ENCODE results near the gene RAB36. TPM values are rescaled to one million over a fixed set of nuclear protein-coding genes. Genes with fewer than 3 reads are reported as not detected.

Gene RAB36
- polyA plus RNA-seq, 3 donors = 0.37 to 0.78 (median 0.49) TPM

DNA sequence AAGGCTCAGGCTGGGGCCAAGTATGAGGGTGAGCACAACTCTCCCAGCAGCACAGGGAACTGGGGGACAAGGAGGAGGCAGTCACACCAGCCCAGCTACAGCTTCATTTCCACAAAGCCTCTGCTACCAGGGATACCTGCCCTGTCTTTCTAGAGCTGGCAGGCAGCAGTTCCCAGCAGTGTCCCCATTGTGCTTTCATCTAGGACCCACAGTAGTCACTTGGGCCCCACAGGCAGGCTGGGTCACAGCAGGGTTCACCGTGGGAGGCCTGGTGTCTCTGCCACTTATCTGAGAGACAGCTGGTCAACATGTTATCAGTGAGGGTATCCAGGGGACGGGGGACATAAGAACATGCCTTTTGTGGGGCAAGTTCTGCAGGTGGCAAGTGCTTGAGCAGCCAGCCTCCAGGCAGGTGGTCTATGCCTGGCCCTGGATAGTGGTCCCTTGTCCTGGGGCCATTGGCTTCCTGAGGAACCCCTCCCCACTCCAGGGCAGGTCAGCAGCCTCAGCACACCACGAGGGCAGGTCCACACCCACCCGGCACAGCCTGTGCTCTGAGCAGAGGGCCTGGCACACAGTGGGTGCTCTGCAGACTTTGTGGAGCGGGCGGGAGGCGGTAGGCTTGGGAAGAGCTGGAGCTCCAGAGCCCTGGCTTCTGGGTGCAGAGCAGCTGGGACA is 45.0 kb upstream of the RAB36 start:
- H3K27ac ChIP-seq (ENCODE audit: low read depth in 1 of 2, low read length in 2 of 2) = no peak overlapping the region
- H3K9me3 ChIP-seq (replicated peaks in 1 of 2; ENCODE audit: control insufficient read depth in 1 of 2, insufficient read depth in 1 of 2, low read length in 2 of 2) = no peaks in the 10 kb centered on the region
- peaks cover 0 to 2% (median 2%) of the 10 kb centered on the region in 3 donors for H3K27me3 Mint-ChIP-seq (ENCODE audit: low read depth in 3 of 3)
- H3K4me3 ChIP-seq (replicated peaks in 1 of 3; ENCODE audit: low read depth in 2 of 3, low read length in 3 of 3) = no peak overlapping the region
- no peak overlapping the region for H3K9ac ChIP-seq (ENCODE audit: insufficient read depth, low read length, poor library complexity, severe bottlenecking)
- H3K9me3 Mint-ChIP-seq = peaks cover 0 to 1% (median 0%) of the 10 kb centered on the region in 7 donors
- no peaks in the 10 kb centered on the region for H3K79me2 ChIP-seq (ENCODE audit: insufficient read depth, low read length)
- WGBS (ENCODE audit: insufficient coverage) = 100% methylated on average over 4 of the region's 7 CpGs
- H3K4me3 Mint-ChIP-seq = no peak overlapping the region
- DNase-seq = no peak
- H3K4me2 ChIP-seq (replicated peaks; ENCODE audit: extremely low read depth, low read length, poor library complexity, severe bottlenecking) = no peak overlapping the region
- H2AFZ ChIP-seq (ENCODE audit: insufficient read depth, low read depth, low read length, poor library complexity, severe bottlenecking) = no peak overlapping the region
- H4K20me1 ChIP-seq (ENCODE audit: insufficient read depth, low read length) = no peaks in the 10 kb centered on the region
- TF ChIP-seq CTCF (IDR thresholded peaks at IDR 0.05) = no peak
- H3K4me1 Mint-ChIP-seq = no peaks in the 10 kb centered on the region
- H3K4me1 ChIP-seq (ENCODE audit: control insufficient read depth in 1 of 2, insufficient read depth in 2 of 2, low read length in 2 of 2) = no peaks in the 10 kb centered on the region
- H3K36me3 ChIP-seq (replicated peaks in 1 of 2; ENCODE audit: control insufficient read depth in 1 of 2, insufficient read depth in 2 of 2, low read length in 2 of 2) = no peaks in the 10 kb centered on the region
- H3K36me3 Mint-ChIP-seq = no peaks in the 10 kb centered on the region
- no peaks in the 10 kb centered on the region for H3K27me3 ChIP-seq (ENCODE audit: control insufficient read depth in 2 of 2, insufficient read depth in 2 of 2, low read length in 2 of 2)
- H3K27ac Mint-ChIP-seq = no peak overlapping the region
- intact Hi-C loops (cut with micrococcal nuclease) = no loop called here

GRCh38 chr22:23101524-23101923 is 43.8 kb upstream of the RAB36 start:
- H3K4me3 ChIP-seq (replicated peaks in 1 of 3; ENCODE audit: low read depth in 2 of 3, low read length in 3 of 3) = no peak overlapping the region
- H4K20me1 ChIP-seq (ENCODE audit: insufficient read depth, low read length) = no peaks in the 10 kb centered on the region
- no peak for TF ChIP-seq CTCF (IDR thresholded peaks at IDR 0.05)
- no peaks in the 10 kb centered on the region for H3K36me3 ChIP-seq (replicated peaks in 1 of 2; ENCODE audit: control insufficient read depth in 1 of 2, insufficient read depth in 2 of 2, low read length in 2 of 2)
- no peaks in the 10 kb centered on the region for H3K27me3 ChIP-seq (ENCODE audit: control insufficient read depth in 2 of 2, insufficient read depth in 2 of 2, low read length in 2 of 2)
- Mint-ChIP-seq H3K27ac (no peak overlapping the region), H3K27me3 (ENCODE audit: low read depth in 3 of 3) (peaks cover 0 to 2% (median 2%) of the 10 kb centered on the region in 3 donors), H3K4me1 (no peaks in the 10 kb centered on the region), H3K9me3 (peaks cover 0 to 1% (median 0%) of the 10 kb centered on the region in 7 donors), H3K36me3 (no peaks in the 10 kb centered on the region), H3K4me3 (no peak overlapping the region)
- no peak overlapping the region for H3K27ac ChIP-seq (ENCODE audit: low read depth in 1 of 2, low read length in 2 of 2)
- no peaks in the 10 kb centered on the region for H3K79me2 ChIP-seq (ENCODE audit: insufficient read depth, low read length)
- H3K4me2 ChIP-seq (replicated peaks; ENCODE audit: extremely low read depth, low read length, poor library complexity, severe bottlenecking) = no peak overlapping the region
- intact Hi-C loops (cut with micrococcal nuclease) = no loop called here
- H3K9me3 ChIP-seq (replicated peaks in 1 of 2; ENCODE audit: control insufficient read depth in 1 of 2, insufficient read depth in 1 of 2, low read length in 2 of 2) = no peaks in the 10 kb centered on the region
- no peaks in the 10 kb centered on the region for H3K4me1 ChIP-seq (ENCODE audit: control insufficient read depth in 1 of 2, insufficient read depth in 2 of 2, low read length in 2 of 2)
- no peak for DNase-seq
- H2AFZ ChIP-seq (ENCODE audit: insufficient read depth, low read depth, low read length, poor library complexity, severe bottlenecking) = no peak overlapping the region
- no peak overlapping the region for H3K9ac ChIP-seq (ENCODE audit: insufficient read depth, low read length, poor library complexity, severe bottlenecking)
- 100% methylated on average over 3 of the region's 3 CpGs for WGBS (ENCODE audit: insufficient coverage)
